Epithelial cell of proximal tubule (primary cell): ENCODE data around the gene VTA1. TPM values are rescaled to one million over a fixed set of nuclear protein-coding genes. Genes with fewer than 3 reads are reported as not detected.
"Not testable (repeated sequence)": the region's sequence is repeated elsewhere in the genome, so short reads cannot be mapped to it uniquely, and the experiment has no call there.

Experiments
- DNase-seq: peaks from one replicate; pipeline ENCODE4 v3.0.0-alpha.2; 2011; ENCODE audit warnings: low read depth
- H3K4me3 ChIP-seq: 2 replicates; pipeline ENCODE4 v1.5.1; 2011; ENCODE audit warnings: low read depth, mild to moderate bottlenecking, low read length
- total RNA-seq: library from RNA; depleted of rRNA; stranded (reverse); fragments of >200 nt; gene quantifications from 2 replicates; pipeline ENCODE4 v1.2.3, GENCODE V29; 2015
- TF ChIP-seq, protein P1 (sequence below): conservative IDR thresholded peaks from 2 replicates; pipeline ENCODE4 v1.5.1; 2012; ENCODE audit warnings: low read depth, mild to moderate bottlenecking, low read length

Gene VTA1
- total RNA-seq, 1 donor from 2014 or later: 48.2 TPM

DNA sequence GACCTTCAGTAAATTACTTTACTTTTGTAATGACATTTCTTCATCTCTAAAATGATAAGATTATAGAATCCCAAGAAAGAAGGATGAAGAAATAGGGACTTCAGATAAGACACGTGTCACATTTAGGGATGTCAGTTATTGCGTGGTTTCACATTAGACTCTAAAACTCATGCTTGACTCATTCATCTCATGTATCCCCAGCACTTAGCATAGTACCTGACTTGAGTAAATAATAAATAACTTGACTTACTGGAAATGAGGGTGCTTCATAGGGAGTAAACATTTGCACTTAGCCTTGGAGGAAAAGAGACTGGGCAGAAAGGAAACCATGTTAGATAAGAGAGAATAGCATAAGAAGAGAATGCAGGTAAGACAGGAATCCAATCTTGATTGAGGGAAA, 37.2 kb downstream of the VTA1 start:
- no peak for DNase-seq
- TF ChIP-seq, protein P1, sequence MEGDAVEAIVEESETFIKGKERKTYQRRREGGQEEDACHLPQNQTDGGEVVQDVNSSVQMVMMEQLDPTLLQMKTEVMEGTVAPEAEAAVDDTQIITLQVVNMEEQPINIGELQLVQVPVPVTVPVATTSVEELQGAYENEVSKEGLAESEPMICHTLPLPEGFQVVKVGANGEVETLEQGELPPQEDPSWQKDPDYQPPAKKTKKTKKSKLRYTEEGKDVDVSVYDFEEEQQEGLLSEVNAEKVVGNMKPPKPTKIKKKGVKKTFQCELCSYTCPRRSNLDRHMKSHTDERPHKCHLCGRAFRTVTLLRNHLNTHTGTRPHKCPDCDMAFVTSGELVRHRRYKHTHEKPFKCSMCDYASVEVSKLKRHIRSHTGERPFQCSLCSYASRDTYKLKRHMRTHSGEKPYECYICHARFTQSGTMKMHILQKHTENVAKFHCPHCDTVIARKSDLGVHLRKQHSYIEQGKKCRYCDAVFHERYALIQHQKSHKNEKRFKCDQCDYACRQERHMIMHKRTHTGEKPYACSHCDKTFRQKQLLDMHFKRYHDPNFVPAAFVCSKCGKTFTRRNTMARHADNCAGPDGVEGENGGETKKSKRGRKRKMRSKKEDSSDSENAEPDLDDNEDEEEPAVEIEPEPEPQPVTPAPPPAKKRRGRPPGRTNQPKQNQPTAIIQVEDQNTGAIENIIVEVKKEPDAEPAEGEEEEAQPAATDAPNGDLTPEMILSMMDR: no peak

DNA sequence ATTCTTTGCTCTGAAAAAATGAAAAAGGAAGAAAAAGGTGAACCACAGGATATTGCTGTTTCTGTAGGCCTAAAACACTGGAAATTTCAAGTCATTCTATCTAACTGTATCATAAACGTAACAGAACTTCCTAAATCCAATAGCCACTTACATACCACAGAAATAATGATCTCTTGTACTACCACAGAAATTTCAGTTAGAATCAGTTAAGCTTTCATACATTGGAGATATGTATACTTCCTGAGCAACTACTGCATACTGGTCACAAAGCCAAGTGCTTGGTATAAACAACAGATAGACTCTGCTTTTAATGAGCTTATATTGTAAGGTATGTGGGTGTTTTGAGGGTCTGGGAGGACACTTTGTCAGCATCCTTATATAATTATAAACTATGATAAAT, 38.6 kb downstream of the VTA1 start:
- no peak for DNase-seq
- no peak overlapping the region for H3K4me3 ChIP-seq
- TF ChIP-seq, protein P1: no peak

More for the DNA sequence above, 37.2 kb downstream of the VTA1 start:
- H3K4me3 ChIP-seq: no peak overlapping the region

DNA sequence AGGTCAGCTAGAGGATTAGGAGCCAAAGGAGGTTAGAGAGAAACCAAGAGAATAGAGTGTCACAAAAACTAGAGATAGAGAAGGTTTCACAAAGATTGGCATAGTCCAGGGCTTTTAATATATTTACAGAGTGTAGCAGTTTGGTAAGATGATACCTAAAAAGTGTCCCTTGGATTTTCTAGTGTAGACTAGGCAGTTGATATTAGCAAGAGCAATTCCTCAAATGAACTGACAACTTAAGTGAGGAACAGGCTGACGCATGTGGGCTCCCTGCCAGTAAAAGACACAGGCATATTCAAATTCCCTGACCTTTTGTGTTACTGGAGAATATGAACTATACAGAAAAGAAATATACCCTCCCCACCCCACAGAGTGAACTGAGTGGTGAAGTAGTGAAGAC, 40.1 kb downstream of the VTA1 start:
- TF ChIP-seq, protein P1: no peak
- DNase-seq: no peak
- no peak overlapping the region for H3K4me3 ChIP-seq

DNA sequence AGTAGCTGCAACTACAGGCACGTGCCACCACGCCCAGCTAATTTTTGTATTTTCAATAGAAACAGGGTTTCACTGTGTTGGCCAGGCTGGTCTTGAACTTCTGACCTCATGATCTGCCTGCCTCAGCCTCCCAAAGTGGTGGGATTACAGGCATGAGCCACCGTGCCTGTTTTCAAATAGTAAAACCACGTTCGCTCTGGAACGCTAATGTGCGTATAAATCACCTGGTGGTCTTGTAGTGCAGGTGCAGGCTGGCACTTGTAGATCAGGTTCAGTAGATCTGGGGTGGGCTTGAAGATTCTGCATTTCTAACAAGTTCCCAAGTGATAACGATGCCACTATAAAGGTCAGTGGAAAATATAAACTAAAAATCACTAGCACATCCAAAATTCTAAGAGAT, 41.3 kb downstream of the VTA1 start:
- DNase-seq, H3K4me3 ChIP-seq: not testable (repeated sequence)
- TF ChIP-seq, protein P1: peak; percentile 34

DNA sequence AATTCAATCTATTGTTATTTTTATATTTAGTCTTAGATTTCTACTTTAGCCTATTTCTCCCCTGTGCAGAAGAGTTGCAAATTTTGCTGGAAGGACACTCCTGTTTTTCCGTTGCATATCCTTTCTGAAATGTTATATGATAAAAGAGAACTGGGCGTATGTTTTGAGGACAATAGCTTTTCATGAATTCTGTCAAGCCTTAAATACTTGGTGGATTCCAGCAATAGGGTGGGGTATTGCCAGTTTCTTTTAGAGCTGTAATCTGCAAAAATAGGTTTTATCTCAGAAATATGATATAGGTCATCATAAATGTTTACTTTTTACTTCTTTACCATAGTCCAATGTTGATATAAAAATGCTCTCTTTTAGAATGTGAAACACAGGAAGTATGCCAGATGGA, 42.0 kb downstream of the VTA1 start:
- H3K4me3 ChIP-seq: no peak overlapping the region
- TF ChIP-seq, protein P1: no peak
- no peak for DNase-seq

DNA sequence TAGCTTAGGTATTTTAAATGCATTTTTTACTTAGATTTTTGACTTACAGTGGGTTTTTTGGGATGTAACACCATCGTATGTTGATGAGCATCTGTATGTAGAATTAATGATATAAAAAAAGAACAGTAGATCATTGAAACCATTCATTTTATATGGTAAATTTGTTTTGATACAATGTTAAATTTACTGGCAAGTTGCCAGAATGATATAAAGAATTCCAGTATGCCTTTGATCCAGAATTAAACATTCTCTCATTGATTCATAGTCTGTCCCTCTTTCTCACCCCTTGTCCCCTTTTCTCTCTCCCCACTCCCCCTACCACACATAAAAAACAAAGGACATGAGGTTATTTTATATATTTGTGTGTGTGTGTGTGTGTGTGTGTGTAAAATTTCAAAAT, 45.3 kb downstream of the VTA1 start:
- H3K4me3 ChIP-seq: no peak overlapping the region
- TF ChIP-seq, protein P1: no peak
- DNase-seq: no peak

DNA sequence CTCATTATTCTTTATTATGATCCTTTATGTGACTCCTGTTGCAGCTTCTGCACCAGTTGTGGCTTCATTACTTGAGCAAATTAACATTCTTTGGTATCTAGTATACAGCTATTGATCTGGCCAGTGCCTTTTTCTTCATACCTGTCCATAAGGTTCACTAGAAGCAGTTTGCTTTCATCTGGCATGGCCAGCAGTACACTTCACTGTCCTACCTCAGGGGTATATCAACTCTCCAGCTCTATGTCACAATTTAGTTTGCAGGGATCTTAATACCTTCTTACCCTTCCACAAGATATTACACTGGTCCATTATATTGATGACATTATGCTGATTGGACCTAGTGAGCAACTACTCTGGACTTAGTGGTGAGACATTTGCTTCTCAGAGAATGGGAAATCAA, 46.6 kb downstream of the VTA1 start:
- DNase-seq: no peak
- H3K4me3 ChIP-seq: no peak overlapping the region
- TF ChIP-seq, protein P1: no peak
